Stimulated activated CD4-positive, alpha-beta T cell treated with anti-CD3 and anti-CD28 coated beads, Interleukin-4, amount 100 ng/mL, for 1 hour (primary cell): Measurements from ENCODE around the gene SLC25A53.
"Not testable (repeated sequence)": the region's sequence is repeated elsewhere in the genome, so short reads cannot be mapped to it uniquely, and the experiment has no call there.

Source experiments
- DNase-seq: peaks from one replicate; pipeline ENCODE4 v3.0.0-alpha.2; 2020

SLC25A53 gene

GRCh38 chrX:104130808-104131207 is 26.0 kb downstream of the SLC25A53 start:
- DNase-seq, result no peak

GRCh38 chrX:104126856-104127255 is 30.0 kb downstream of the SLC25A53 start:
- no peak for DNase-seq

GRCh38 chrX:104122829-104123228 is 34.0 kb downstream of the SLC25A53 start:
- DNase-seq, result no peak

- no peak for DNase-seq
Measured at GRCh38 chrX:104118765-104119164, 38.0 kb downstream of the SLC25A53 start.

- DNase-seq, result no peak
Measured at GRCh38 chrX:104117759-104118158, 39.0 kb downstream of the SLC25A53 start.

GRCh38 chrX:104113222-104113965 is 43.4 kb downstream of the SLC25A53 start:
- peak; percentile 51 for DNase-seq

- peak; percentile 30 for DNase-seq
Measured at GRCh38 chrX:104112326-104112951, 44.4 kb downstream of the SLC25A53 start, which contains the start of gene ZCCHC18. TSS of gene ZCCHC18 (plus strand) at chrX:104112523. CDS start at chrX:104114112, 1,589 bp downstream.

GRCh38 chrX:104110491-104111240 is 46.1 kb downstream of the SLC25A53 start:
- not testable (repeated sequence) for DNase-seq

GRCh38 chrX:104108955-104109354 is 47.9 kb downstream of the SLC25A53 start:
- no peak for DNase-seq

- no peak for DNase-seq
Measured at GRCh38 chrX:104105330-104106262, 51.2 kb downstream of the SLC25A53 start.

GRCh38 chrX:104104676-104105075 is 52.1 kb downstream of the SLC25A53 start:
- DNase-seq, result no peak

GRCh38 chrX:104098919-104099318 is 57.9 kb downstream of the SLC25A53 start:
- no peak for DNase-seq

- DNase-seq, result peak; percentile 10
Measured at GRCh38 chrX:104098151-104098808, 58.5 kb downstream of the SLC25A53 start.

- DNase-seq, result no peak
Measured at GRCh38 chrX:104085919-104086318, 70.9 kb downstream of the SLC25A53 start.

GRCh38 chrX:104085477-104085876 is 71.3 kb downstream of the SLC25A53 start:
- DNase-seq, result no peak

- no peak for DNase-seq
Measured at GRCh38 chrX:104084534-104085277, 72.1 kb downstream of the SLC25A53 start.

- DNase-seq, result no peak
Measured at GRCh38 chrX:104084063-104084462, 72.7 kb downstream of the SLC25A53 start.

GRCh38 chrX:104077854-104078253 is 79.0 kb downstream of the SLC25A53 start:
- not testable (repeated sequence) for DNase-seq

GRCh38 chrX:104075778-104076445 is 80.9 kb downstream of the SLC25A53 start, which contains the start of gene TMSB15C:
TSS of gene TMSB15C (minus strand) at chrX:104076236.
- DNase-seq, result not testable (repeated sequence)

GRCh38 chrX:104062636-104063035 is 94.2 kb downstream of the SLC25A53 start:
- not testable (repeated sequence) for DNase-seq
